HG02852 (cell line): ENCODE data around the gene NFE2L2.
"Not testable (repeated sequence)": the region's sequence is repeated elsewhere in the genome, so short reads cannot be mapped to it uniquely, and the experiment has no call there.

Experiments used
- ATAC-seq: cut with Tn5 transposase; IDR thresholded peaks from one replicate; pipeline ENCODE4 v1.9.1; 2021; ENCODE audit warnings: mild to moderate bottlenecking, moderate library complexity; ENCODE audit not compliant: unreplicated experiment

The NFE2L2 gene

DNA sequence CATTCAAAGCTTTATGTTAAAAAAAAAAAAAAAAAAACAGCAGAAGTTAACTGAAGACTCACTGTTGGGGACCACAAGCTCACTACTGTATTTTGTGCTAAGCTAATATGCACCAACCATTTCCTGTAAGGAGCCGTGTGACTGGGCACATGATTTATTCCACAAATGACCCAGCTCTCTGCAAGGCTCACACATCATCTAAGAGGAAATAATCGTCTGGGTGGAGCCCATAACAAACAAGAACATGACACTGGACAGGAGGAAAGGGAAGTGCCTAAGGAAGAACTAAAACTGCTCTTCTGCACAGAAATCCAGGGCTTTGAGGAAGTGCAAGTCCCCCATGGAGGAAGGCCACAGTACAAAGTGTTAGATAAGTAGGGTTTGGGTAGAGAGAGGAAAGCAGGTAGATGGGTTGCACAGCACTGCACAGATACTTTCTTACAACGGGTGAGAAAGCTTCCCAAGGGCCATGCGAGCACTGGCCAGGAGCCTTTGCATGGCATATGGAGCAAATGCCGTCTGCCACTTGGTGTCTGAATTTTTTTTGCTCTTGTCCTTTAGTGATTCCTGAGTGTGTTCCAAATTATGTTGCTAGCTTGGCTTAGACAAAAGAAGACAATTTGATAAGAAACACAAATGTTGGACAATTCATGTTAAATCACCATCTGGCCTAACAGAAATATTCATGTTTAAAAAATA, 24.4 kb downstream of the NFE2L2 start:
- ATAC-seq = peak; percentile 55

DNA sequence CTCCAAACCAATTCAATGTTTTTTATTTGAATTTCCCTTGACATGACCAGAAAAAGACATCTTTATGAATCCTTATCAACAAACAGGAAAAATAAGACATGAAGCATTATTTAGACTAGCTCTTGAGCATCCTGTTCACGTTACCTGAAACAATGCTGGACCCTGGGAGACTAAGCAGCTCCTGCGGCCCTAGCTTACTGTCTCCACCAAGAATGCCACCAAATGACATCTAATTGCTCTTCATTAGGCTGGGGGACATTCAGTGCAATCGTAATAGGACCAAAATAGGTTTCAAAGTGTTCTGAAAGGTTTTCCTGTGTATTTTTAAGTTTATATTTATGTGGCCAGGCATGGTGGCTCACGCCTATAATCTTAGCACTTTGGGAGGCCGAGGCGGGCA, 25.5 kb downstream of the NFE2L2 start:
- no peak for ATAC-seq

DNA sequence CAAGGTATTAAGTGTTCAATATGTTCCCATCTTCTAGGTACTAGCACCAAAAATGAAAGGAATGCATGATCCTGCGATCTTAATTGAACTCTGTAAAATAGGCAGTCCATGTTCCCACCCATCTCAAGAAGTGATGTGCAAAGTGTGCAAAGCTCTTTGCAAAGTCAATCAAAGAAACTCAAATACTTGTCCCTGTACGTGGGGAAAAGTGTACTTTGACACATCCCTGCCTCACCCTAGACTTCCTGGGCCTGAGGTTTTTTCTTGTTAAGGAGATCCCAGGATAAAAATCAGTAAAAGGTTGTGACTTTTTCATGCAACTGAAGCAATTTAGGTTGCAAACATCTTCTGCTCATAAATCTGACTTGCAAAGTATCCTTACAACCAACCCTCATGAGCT, 26.6 kb downstream of the NFE2L2 start:
- ATAC-seq = no peak

DNA sequence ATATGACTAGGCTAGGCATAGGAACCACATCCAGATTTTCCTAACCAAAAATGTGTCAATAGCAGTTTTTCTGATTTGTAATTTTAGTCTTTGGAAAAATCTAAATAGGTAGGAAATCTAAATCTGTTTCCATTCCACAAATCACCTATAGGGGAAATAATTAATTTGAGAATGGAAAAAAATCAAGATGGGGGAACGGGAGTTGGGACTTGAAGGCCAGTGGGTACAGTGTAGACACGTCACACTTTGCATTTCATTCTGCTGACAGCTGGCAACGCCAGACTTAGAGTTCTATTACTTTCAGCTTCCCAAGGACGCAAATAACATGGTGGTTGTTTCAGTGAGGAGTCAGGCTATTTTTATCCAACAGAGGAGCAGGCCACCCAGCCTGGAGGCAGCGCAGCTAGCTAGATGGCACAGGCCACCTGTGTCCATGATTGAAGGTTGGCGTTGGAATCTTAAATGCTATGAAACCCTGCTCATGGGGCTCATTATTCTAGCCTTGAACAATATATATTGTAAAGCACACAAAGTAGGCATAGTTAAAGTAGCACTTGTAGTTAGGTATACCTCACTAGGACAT, 28.6 kb downstream of the NFE2L2 start:
- no peak for ATAC-seq

DNA sequence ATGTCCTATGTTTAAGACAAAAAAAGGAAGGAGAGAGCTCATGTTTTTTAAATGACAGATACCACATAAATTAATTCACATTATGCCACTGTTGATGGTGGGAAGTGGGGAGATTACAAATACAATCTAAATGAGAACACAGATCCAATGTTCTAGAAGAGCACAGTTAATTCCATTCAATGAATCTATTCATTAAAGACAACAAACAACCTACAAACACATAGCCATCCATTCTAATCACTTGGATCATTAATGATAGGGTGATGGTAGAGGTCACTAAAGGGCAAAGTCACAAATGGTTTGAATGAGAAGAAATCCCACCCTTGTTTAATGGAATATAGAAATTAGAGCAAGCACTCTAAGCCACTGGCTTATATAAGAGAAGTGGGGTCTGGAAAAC, 30.3 kb downstream of the NFE2L2 start:
- ATAC-seq = no peak

DNA sequence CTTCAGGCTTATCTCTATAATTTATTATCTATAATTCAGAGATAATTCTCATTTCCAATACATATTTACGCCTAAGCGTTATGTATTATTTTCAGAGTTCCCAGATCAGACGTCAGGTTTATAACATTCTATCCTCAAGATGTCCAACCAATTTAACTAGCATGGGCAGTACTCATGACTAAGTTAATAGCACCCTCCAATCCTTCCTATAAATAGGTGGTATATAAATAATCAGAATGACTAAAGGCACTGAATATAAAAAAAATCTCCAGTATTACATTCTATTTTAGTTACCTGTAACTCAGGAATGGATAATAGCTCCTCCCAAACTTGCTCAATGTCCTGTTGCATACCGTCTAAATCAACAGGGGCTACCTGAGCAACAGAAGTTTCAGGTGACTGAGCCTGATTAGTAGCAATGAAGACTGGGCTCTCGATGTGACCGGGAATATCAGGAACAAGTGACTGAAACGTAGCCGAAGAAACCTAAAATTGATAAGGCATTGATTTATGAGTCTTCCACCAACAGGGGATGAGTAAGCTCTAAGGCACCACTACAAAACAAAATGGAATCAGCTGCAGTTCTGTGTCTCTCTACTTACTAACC, 32.3 kb downstream of the NFE2L2 start:
- ATAC-seq = no peak

DNA sequence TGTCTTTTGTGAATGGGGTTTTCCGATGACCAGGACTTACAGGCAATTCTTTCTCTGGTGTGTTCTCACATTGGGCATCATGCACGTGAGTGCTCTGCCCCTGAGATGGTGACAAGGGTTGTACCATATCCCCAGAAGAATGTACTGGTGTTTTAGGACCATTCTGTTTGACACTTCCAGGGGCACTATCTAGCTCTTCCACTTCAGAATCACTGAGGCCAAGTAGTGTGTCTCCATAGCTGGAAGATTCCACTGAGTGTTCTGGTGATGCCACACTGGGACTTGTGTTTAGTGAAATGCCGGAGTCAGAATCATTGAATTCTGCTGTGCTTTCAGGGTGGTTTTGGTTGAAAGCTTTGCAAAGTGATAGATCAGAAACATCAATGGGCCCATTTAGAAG, 33.3 kb downstream of the NFE2L2 start:
- no peak for ATAC-seq

DNA sequence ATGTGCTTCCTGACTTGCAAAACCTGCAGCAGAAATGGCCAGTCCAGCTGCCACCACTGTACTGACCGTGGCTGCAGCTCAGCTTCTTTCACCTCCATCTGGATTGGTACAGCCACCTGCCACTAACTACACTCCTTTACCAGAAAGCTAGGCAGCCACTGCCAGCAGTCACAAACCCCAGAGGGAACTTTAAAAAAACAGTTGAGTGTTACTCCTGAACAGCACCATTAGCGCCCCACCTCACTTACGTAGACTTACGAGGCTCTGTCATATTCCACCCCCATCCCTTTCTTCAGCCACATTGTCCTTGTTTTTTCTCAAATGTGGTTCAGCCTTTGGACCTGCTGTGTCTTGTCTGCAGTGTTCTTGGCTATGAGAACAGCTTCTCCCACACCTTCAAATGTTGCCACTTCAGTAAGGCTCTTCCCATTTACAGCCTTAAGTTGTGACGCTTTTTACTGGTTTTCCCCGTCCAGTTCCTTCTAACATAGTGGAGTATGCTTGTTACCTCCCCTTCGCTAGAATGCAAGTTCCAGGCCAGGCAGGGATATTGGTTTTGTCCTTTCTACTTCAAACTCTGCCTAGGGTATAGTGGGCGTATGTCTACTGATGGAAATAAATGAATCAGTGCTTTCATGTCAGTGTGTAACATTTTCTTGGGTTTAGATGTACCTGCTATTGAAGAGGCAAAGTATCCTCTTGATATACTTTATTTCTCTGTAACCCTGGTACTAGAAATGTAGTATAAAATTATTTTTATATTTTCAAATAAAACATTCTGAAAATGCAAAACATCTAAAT, 34.9 kb downstream of the NFE2L2 start:
- ATAC-seq = no peak

DNA sequence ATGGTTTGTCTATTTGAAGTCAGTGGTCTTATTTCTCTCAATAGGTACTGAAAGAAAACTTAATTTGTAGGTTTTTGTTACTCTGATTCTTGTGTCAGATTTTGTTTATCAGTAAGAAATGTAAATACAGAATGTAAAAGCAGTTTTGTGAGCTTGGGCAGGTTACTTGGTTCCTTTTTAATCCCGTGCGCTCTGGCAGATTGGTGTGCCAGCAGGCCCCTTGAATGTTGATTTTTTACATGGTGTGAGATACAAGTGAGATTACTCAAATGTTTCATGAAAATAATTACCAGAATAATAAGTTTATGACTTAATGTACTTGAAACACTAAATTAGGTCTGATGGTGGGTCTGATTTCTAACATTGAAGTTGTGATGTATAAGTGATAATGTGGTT, 38.6 kb downstream of the NFE2L2 start:
- no peak for ATAC-seq

DNA sequence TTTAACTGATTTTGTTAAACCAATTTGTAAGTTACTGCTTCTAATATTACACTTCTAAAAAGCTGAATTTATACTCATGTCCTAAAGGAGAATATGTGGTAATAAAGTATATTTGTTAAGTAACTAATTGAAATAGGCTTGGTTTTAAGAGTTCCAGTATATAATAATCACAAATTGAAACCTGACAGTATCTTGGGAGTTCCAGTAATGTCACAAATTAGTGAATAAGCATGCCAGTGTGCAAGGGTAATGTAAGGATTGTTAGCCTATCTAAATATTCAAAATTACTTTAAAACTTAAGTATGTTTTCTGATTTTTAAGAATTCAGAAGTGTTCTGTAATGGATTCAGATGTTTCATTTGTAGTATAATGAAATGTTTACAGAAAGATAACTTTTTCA, 41.1 kb downstream of the NFE2L2 start:
- not testable (repeated sequence) for ATAC-seq

DNA sequence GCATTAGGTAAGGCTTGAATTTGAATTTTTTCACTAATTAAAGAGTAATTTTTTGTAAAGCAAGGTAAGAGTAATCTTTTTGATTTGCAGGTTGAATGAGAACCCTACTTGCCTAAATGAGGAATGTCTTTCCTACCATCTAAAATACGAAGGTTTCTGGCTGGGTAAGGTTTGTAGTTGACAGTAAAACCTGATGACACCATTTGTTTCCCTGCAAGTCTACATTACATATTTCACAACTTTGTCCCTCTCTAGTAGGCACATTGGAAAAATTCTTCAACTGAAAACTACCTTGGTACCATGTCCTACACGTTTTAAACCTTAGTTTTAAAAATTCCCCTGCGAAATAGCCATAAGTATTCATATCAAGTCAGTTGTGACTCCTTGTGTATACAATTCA, 42.6 kb downstream of the NFE2L2 start:
- ATAC-seq = no peak

DNA sequence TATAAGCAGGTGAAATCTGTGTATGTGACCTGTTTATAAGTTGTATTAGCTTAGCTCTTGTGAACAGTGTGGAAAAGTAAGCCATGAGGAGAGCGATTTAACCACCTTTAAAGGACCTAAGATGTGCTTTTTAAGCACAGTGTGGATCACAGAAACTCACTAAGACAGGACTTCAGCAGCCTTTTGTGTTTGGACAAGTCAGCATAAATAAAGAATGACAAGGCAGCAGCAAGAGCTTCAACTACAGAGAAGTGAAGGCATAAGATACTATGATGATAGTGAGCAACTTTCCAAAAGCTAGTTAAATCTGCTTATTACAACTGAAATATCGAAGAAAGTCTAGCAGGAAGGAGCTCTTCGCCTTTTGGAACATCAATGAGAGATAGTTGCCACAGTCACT, 43.0 kb downstream of the NFE2L2 start:
- no peak for ATAC-seq

DNA sequence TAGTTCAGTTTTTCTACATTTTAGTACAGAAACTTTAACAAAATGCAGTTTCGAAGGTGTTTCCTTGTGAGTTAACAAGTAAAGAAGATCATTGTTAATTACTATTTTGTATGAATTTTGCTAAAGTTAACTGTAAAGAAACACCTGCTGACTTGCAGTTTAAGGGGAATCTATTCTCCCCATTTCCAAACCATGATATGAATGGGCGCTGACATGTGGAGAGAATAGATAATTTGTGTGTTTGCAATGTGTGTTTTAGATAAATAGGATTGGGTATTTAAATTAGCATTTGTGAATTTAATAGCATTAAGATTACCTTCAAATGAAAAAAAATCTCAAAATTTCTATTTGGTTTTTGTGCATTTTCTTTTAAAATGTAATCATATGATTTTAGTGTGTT, 44.7 kb downstream of the NFE2L2 start:
- ATAC-seq = not testable (repeated sequence)

DNA sequence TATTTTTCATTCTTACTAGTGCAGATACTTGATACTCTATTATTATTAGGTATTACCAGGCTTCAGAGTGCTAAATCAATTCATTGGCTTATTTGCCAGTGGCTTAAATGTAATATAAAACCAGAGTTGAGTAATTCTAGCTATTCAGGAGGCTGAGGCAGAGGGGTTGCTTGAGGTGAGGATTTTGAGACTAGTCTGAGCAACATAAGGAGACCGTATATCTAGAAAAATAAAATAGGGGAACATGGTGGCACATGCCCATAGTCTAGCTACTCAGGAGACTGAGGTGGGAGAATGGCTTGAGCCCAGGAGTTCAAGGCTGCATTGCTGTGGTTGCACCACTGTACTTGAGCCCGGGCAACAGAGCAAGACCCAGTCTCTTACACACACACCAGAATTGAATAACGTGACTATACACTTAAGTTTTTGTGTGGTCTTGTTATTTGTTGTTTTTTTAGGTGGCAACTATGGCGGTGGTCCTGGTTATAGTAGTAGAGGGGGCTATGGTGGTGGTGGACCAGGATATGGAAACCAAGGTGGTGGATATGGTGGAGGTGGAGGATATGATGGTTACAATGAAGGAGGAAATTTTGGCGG, 47.2 kb downstream of the NFE2L2 start:
- ATAC-seq = no peak

DNA sequence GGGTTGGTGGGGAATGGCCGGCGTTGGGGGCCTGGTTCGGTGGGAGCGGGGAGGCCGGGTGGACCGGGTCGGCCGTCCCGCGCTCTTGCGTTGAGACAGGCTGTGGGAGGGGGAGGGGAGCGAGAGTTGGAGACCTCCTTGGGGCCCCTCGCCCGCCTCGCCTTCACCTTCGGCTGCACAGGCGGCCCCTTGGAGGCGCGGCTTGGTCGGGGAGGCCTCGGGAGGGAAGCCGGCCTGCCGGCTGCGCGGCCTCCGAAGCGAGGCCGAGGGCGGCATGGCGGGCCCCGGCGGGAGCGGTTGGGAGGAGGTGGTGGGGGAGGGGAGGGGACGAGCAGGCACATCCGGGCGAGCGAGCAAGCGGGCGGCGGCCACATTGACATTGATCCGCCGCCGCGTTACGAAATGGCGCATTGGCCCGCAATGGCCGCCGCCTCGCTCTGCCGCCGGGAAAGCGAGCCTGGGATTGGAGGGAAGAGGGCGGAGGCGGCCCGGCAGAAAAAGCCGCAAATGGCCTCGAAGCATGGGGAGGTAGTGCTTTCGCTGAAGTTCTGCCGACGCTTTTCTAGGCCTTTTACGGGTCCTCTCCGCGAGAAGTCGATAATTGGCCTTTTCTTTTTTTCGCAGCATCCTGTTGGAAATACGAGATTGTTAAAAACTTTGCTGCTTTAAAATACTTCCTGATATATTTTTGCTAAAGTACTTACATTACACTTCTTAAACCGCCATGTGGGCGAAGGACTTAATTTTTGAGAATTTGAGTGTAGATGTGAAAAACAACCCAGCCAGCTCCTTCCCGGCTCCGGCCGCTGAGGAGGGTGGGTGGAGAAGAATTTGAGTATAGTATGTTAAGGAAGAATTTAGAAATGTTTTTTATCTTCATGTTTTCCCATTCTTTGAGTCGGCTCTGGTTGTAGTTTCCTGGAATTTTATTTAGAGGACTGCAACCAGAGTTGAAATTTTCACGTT, 51.4 kb downstream of the NFE2L2 start:
- ATAC-seq = peak; percentile 53

DNA sequence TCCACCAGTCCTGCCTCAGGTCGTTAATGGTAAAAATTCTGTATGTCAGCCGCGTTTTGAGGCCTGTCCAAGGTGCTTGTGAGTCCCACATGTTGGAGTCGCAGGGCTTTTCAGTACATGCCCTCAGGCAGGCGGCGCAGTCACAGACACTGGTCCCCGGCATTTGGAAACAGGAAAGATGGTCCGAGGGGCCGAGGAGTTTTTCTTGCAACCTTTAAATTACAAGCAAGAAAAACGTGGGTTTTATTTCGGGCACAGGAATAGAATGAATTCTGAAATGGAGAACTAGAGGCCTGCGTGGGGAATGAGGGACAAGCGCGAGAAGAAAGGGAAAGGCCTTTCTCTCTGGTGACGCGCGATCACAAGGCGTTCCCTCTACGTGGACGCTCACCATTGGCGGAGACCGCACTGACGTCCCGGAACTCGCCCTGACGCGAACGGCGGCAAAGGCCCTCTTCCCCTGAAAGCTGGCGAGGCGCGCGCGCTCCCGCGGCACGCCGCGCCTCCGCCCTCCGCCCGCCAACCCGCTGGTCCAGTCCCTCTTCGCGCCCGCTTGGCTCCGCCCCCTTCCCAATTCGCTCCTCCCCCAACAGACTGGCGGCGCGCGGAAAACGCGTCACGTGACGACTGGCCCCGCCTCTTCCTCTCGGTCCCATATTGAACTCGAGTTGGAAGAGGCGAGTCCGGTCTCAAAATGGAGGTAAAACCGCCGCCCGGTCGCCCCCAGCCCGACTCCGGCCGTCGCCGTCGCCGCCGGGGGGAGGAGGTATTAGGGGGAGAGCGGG, 52.2 kb downstream of the NFE2L2 start, which contains the start of gene HNRNPA3:
TSS of gene HNRNPA3 (plus strand) at position 689 of the 785 bp plus-strand sequence. CDS start at position 695, 6 bp downstream.
- peak; percentile 85 for ATAC-seq

DNA sequence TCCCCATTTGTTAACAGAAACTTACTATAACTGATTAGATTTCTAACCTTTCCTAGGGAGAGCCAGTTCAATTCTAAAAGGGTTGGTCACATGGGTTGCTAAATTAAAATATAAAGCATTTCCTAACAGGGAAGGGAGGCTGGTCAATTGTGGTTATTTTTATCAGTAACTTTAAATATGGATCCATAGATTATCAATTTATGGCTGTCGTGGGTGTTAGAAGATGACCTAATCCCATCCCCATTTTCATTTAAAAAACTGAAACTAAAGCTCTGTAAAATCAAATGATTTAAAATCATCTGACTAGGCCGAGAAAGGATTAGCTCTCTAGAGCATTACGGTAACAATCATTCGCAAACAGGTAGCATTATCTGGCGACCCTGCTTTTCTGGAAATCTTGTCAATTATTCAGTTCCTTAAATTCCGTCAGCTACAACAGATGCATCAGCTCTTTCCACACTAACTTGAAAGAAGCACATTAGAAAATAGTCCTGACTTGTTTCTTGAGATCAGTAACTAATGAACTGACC, 52.9 kb downstream of the NFE2L2 start:
- ATAC-seq = no peak

DNA sequence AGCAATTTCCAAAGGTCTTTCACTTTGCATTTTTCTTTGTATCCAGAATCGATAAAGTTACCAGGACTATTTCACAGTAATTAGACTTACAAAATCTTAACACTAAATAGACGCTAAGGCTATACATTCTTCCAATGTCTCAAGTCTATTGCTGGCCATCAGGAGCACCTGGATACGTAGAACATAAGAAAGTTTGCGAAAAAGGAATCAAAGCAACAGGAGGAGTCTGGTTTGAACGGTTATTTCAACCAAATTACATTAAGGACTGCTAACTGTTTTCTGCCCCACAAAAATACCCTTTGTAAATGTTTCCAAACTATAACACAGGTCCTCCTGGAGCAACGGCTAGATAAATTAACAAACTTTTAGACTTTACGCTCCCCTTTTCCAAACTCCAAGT, 53.4 kb downstream of the NFE2L2 start:
- ATAC-seq = no peak

DNA sequence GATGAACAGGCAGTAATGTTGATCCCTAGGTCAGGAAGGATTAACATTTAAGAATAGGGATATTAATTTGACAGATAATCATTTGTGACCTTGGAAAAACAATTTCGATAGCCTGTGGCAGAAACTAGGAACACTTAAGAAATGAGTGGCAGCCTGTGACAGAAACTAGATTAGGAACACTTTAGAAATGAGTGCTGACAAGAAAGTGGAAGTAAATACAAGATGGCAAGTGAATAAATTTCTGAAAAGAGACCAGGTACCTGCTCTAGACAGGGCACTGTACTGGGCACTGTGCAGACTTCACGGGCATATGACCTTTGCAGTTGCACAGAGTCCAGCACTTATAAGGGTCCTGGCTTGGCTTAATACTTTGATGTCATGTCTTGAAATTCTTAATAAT, 57.4 kb downstream of the NFE2L2 start:
- ATAC-seq = peak; percentile 66
